Measurements from ENCODE around the gene LCN15. TPM values are rescaled to one million over a fixed set of nuclear protein-coding genes. Genes with fewer than 3 reads are reported as not detected.

Gene LCN15
- total RNA-seq, 4 donors from 2014 or later: not detected

- intact Hi-C loops (cut with DNase I; ENCODE audit: low total_unique reads): no loop called here
- H3K27ac ChIP-seq: no peak overlapping the region
- H3K9me3 ChIP-seq: no peaks in the 10 kb centered on the region
Measured at GRCh38 chr9:136754626-136755301, 9.6 kb downstream of the LCN15 start.

GRCh38 chr9:136754059-136754572, 10.2 kb downstream of the LCN15 start:
- TF ChIP-seq CTCF (IDR thresholded peaks at IDR 0.05): no peak
- no peak for TF ChIP-seq POLR2A (IDR thresholded peaks at IDR 0.05)
- no peak for DNase-seq
- intact Hi-C loops (cut with DNase I; ENCODE audit: low total_unique reads): no loop called here
- Histone ChIP-seq H3K4me1 (no peaks in the 10 kb centered on the region), H3K27ac (no peak overlapping the region), H3K36me3 (no peaks in the 10 kb centered on the region), H3K9me3 (no peaks in the 10 kb centered on the region), H3K27me3 (no peaks in the 10 kb centered on the region), H3K4me3 (no peak overlapping the region)

More at GRCh38 chr9:136754626-136755301, 9.6 kb downstream of the LCN15 start:
- no peaks in the 10 kb centered on the region for H3K27me3 ChIP-seq
- TF ChIP-seq CTCF (IDR thresholded peaks at IDR 0.05): no peak
- no peak for TF ChIP-seq POLR2A (IDR thresholded peaks at IDR 0.05)
- H3K36me3 ChIP-seq: no peaks in the 10 kb centered on the region
- no peaks in the 10 kb centered on the region for H3K4me1 ChIP-seq
- no peak overlapping the region for H3K4me3 ChIP-seq
- no peak for DNase-seq

- TF ChIP-seq POLR2A (IDR thresholded peaks at IDR 0.05): no peak
- no peak for TF ChIP-seq CTCF (IDR thresholded peaks at IDR 0.05)
Measured at GRCh38 chr9:136753371-136754058, 10.8 kb downstream of the LCN15 start.

GRCh38 chr9:136751814-136752213, 12.5 kb downstream of the LCN15 start:
- H3K4me3 ChIP-seq: no peak overlapping the region
- no peaks in the 10 kb centered on the region for H3K36me3 ChIP-seq
- no peaks in the 10 kb centered on the region for H3K4me1 ChIP-seq
- no peak overlapping the region for H3K27ac ChIP-seq
- intact Hi-C loops (cut with DNase I; ENCODE audit: low total_unique reads): no loop called here
- no peaks in the 10 kb centered on the region for H3K9me3 ChIP-seq
- H3K27me3 ChIP-seq: no peaks in the 10 kb centered on the region
- TF ChIP-seq CTCF (IDR thresholded peaks at IDR 0.05): no peak
- no peak for TF ChIP-seq POLR2A (IDR thresholded peaks at IDR 0.05)
- no peak for DNase-seq

More at GRCh38 chr9:136753371-136754058, 10.8 kb downstream of the LCN15 start:
- no peak overlapping the region for H3K4me3 ChIP-seq
- H3K4me1 ChIP-seq: no peaks in the 10 kb centered on the region
- no peaks in the 10 kb centered on the region for H3K9me3 ChIP-seq
- intact Hi-C loops (cut with DNase I; ENCODE audit: low total_unique reads): no loop called here
- no peak for DNase-seq
- H3K27me3 ChIP-seq: no peaks in the 10 kb centered on the region
- no peak overlapping the region for H3K27ac ChIP-seq
- H3K36me3 ChIP-seq: no peaks in the 10 kb centered on the region

GRCh38 chr9:136751244-136751643, 13.1 kb downstream of the LCN15 start:
- no peaks in the 10 kb centered on the region for H3K36me3 ChIP-seq
- H3K27ac ChIP-seq: peak overlapping the region in 1 of 2 donors; percentile 10
- no peak overlapping the region for H3K4me3 ChIP-seq
- TF ChIP-seq CTCF (IDR thresholded peaks at IDR 0.05) (no peak), POLR2A (IDR thresholded peaks at IDR 0.05) (no peak)
- H3K27me3 ChIP-seq: no peaks in the 10 kb centered on the region
- H3K9me3 ChIP-seq: no peaks in the 10 kb centered on the region
- DNase-seq: no peak
- intact Hi-C loops (cut with DNase I; ENCODE audit: low total_unique reads): no loop called here
- no peaks in the 10 kb centered on the region for H3K4me1 ChIP-seq
